Left forelimb (tissue), 1 donor: ENCODE data around the gene ERVMER34-1.

ENCODE experiments used
- DNase-seq: peaks from one replicate; pipeline ENCODE4 v3.0.0-alpha.2; 2018; ENCODE audit warnings: low spot score

ERVMER34-1 gene

DNA sequence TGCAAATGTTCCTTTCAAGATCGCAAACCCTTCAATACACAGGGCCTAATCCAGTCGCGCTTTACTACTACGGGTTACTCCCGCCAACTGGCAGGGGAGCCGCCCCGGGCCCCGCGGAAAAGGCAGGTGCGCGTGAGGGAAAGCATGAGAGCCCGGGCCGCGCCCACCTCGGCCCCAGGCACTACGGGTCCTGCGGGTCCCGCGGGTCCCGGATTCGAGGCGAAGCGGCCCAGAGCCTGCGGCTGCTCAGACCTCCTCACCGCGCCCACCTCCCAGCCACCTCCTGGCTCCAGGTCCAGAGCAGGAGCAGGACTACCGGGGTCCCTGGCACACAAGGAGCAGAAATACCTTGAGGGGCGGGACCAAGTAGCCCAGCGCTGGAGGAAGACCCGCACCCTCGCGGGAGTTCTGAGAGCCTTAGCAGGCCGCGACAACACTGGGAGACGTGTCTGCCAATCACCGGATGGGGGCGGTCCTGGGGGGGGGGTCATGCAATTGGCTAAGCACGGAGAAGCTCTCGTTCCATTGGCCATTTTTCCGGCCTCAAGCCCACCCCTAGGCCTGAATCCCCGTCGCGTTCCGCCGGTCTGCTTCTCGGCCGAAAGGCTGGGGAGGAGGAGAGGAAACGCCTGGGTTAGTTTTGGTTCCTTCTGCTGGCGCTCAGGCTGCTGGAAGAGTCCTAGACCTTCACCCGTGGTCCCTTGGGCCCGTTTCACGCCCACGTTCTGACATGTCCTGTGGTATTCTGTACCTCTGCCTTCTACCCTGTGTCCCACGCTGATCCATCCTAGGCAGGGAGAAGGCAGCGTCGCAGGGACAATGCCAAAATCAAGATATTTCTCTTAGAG lies 29.0 kb downstream of the ERVMER34-1 start:
- peak; percentile 97 for DNase-seq

DNA sequence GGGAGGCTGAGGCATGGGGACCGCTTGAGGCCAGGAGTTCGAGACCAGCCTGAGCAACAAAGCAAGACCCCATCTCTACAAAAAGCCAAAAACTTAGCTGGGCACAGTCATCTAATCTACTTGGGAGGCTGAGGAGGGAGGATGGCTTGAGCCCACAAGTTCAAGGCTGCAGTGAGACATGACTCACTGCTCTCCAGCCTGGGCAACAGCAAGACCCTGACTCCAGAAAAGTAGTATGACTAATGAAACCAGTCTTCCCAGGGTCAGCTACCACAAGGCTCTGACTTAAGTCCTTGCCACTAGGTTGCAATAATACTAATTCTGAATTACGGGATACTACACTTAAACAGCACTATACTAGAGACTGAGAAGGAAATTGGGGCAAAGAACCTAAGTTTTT lies 33.1 kb downstream of the ERVMER34-1 start:
- no peak for DNase-seq

DNA sequence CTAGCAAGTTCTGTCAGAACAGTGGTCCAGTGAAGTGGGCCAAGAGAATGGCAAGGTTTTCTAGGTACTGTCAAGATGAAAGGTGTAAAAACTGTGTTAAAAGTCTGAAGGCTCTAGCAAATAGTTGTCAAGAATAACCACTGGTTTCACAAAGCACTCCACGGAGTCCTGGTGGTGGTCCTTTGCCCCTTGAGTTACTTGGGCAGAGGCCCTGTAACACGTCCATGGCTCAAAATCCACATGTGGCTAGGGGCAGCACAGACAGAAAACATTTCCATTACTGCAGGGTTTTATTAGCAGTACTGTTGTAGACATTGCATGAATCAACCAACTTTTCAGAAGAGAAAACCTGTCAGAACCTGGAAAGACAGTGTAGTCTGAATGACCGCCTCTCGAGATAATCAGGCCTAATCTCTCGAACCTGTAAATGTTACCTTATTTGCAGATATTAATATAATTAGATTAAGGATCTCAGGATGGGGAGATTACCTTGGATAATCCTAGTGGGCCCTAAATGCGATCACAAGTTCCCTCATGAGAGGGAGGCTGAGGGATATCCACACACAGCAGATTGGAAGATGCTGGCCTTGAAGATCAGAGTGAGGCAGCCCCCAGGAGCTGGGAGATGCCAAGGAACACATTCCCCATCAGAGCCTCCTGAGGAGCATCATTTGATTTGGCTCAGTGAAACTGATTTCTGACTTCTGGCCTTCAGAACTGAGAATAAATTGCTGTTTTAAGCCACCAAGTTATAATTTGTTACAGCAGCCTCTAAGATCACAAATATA lies 34.7 kb downstream of the ERVMER34-1 start:
- DNase-seq = no peak

DNA sequence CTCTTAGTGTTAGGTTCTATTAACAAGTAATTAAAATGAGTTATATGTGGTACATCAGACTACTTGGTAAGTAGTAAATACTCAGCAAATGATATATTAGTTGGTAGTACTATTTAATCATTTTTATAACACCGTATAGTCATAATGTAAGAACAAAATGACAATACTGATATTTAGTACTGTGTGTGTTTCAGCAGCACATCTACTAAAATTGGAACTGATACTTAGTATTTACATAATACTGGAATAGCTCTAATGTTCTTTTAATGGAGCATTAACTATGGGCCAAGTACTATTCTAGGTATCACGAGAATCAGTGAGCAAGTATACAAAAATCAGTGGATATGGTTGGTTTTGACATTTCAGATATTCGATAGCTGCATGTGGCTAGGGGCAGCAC lies 35.3 kb downstream of the ERVMER34-1 start:
- no peak for DNase-seq

DNA sequence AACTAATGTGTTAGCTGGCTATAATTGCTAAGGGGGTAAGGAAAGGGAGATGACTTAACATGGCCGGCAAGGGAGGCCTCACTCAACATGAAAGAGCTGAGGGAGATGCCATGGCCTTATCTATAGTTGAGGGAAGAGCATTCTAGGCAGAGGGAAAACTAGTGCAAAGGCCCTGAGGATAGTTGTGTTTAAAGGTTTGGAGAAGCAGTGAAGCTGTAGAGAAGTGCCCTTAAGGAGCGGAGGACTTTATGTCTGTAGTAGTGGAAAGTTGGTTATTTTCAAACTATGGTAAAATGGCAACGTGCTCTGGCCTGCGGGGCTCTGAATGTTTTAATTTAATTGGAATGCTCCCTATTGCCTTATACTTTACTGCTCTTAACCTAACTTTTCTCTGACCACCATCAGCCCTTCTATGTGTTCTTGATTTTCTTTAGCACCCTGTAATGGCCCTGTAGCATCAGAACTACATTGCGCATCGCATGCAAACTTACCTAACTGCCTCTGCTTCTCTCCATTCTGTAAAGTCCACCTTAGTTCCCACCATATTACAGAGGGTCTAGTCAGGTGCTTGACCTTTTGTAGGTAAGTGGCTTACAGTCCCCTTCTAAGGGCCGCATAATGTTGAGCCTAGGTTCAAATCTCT lies 35.8 kb downstream of the ERVMER34-1 start:
- DNase-seq = no peak

DNA sequence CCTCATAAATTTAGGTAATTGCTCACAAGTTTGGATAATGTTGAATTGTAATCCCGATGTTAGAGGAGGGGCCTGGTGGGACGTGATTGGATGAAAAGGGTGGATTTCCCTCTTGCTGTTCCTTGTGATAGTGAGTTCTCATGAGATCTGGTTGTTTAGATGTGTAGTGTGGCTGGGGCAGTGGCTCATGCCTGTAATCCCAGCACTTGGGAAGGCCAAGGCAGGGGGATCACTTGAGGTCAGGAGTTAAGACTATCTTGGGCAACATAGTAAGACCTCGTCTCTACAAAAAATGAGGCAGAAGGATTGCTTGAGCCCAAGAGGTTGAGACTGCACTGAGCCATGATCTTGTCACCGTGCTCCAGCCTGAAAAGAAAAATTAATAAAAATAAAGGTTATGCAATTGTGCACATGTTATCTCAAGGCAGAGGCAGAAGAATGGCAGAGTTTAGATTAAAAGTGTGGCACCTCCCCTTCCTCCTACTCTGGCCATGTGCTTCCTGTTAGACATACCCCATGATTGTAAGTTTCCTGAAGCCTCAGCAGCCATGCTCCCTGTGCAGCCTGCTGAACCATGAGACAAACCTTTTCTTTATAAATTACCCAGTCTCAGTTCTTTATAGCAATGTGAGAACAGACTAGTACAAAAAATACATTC lies 36.5 kb downstream of the ERVMER34-1 start:
- no peak for DNase-seq

DNA sequence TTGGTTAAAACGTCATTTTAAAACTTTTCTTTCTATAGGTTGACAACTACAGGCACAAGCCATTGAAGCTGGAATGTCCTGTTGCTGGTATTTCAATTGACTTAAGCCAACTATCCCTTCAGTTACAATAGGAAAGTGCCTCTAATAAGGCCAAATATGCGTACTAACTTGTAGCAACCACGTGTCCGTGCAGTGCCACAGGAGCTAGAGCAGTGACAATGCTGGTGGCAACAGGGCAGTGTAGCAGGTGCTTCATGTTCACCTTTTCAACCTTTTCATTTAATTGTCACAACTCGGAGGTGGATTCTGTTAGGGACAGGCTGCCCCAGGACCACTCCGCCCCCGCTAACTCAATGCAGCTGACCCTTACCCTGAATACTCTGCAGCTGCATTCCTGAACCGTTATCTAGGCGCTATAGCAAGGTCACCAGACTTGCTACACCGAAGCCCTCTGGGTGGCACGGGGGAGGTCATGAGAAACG lies 37.7 kb downstream of the ERVMER34-1 start:
- DNase-seq = no peak

DNA sequence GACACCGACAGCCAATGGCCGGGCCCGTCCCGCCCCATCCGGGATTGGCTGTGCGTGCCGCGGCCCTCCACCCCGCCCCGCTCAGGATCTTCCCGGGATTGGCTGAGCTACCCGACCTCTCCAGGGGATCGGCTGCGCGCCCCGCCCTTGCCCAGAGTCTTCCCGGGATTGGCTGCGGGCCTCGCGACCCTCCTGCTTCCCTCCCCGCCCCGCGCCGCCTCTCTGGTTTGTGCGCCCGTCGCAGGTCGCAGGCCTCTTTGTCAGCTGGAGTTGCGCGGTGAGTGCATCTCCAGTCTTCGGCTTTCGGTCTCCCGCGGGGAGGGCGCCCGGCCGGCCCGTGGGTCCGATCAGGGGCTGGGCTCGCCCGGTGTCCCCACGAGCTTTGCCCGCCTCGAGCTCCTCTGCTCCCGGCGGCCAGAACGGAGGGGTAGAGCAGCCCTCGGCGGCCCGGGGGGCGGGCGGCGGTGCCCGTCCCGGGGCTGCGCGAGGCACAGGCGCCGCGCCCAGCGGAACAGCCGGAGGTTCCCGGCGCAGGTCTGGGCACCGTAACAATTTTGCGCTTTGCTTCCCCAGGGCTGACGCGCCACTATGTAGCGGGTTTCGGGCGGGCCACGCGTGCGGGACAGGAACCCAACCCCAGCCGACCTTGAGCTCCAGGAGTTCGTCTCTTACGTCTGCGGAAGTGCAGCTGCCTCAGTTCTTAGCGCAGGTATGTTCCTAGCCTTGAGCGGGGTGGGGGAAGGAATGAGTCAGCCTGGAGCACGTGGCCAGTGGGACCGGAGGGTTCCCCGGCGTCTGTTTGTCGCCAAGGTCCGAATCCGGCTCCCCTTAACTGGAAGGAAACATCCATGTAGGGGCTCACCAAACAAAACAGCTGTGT lies 38.7 kb downstream of the ERVMER34-1 start:
- peak; percentile 98 for DNase-seq

DNA sequence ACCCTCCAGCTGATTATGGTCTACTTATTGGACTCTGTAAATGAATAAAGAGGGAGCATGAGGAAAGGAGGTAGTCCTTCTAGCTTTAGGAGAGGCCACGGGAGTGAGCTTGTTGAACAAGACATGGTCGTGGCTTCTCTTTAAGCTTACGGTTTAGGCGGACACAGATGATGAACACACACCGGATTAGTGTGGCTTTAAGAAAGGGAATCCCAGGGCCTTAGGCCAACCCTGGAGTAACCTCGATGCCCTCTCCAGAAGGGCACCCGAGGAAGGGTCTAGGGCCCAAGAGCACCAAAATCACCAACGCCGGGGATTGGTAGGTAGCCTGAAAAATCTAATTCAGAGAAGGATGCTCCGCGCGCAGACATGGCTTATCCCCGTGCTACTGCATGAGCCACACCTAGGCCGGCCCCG lies 39.4 kb downstream of the ERVMER34-1 start:
- DNase-seq = no peak

DNA sequence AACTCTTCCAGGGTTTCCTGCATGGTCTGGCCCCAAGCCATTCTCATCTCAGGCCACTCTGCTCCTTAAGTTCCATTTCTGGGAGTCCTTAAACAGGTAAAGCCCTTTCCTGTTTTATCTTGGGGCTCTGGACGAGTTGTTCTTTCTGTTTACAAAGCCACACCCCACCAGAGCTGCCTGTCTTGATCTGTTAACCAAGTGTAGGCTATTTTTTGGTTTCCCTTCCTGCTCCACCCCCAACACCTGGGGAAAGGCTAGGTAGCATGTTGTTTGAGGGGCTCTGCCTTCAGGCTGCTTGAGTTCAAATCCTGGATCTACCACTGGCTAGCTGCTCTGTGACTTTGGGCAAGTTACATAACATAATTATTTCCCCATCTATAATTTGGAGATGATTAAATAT lies 40.0 kb downstream of the ERVMER34-1 start:
- no peak for DNase-seq

DNA sequence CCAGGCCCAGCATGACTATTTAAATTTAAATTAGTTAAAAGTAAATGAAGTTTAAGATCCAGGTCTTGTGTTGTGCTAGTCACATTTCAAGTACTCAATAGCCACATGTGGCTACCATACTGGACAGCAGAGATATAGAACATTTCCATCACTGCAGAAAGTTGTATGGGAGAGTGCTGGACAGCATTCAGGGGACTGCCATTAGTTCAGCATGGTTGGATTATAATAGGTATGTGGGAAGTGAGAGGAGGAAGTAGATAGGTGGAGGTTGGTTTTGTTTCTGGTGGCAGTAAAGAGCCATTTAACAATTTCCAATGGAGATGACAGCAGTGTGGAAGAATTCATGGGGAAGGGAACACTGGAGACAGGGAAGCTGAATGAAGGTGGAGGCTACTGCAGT lies 42.1 kb downstream of the ERVMER34-1 start:
- no peak for DNase-seq

DNA sequence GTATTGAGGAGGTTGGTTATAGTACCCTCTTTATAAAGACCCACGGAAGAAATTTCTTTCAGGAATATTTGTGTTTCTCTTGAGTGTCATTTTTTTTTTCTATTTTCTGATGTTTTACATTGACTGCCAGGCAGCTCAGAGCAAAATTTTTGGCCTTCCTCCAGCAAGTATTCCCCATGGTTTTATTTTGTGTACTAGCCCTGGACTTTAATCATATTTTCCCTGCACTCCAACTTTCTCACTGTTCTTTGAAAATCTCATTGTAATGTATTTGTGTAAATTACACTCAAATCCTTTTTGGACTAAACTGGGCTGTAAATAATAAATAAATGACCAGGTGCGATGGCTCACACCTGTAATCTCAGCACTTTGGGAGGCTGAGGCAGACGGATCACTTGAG lies 46.6 kb downstream of the ERVMER34-1 start:
- DNase-seq = no peak

DNA sequence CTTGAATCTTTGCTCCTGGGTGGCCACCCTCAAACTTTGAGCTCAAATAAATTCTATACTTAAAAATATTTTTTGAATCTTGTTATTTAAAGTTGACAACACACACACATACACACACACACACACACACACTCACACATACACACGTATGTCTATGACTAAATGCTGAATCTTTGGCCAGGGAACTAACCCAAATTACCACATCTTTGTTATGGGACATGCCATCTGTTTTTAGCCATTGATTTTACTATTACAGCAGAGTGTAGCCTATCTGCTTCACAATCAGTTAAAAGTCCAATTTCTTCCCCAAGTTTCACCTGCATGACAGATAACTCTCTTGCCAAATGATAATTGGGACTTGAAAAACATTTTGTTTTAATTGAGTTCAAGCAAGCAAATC lies 47.1 kb downstream of the ERVMER34-1 start:
- DNase-seq = no peak

DNA sequence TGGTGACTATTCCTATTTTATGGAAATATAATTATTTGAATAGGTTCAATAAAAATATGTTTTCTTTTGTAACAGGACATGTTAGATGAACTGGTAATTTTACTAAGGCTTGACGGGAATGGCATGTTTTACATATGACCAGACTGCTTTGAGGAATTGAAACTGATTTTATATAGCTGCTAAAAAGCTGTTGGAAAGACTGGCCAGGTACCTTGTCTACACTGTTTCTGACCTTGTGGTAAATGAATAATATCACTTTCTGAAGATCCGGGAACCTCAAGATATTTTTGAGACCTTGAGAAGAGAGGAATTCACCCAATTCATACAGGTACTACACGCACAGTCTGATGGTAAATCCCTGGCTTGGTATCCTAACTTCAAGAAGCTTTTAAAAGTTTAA lies 50.0 kb downstream of the ERVMER34-1 start:
- no peak for DNase-seq

DNA sequence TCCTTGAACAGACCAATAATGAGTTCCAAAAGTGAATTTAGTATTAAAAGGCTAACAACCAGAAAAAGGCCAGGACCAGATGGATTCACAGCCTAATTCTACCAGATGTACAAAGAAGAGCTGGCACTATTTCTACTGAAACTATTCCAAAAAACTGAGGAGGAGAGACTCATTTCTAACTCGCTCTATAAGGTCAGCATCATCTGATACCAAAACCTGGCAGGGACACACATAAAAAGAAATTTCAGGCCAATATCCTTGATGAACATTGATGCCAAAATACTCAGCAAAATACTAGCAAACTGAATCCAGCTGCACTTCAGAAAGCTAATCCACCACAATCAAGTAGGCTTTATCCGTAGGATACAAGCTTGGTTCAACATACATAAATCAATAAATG lies 56.3 kb downstream of the ERVMER34-1 start:
- DNase-seq = no peak

DNA sequence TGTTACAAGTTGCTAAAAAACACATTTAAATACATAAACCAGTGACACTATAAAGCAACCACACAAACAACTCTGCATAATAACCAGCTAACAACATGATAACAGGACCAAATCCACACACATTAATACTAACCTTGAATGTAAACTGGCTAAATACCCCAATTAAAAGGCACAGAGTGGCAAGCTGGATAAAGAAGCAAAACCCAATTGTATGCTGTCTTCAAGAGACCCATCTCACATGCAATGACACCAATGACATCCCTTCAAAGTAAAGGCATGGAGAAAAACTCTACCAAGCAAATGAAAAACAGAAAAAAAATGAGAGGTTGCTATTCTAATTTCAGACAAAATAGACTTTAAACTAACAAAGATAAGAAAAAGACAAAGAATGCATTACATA lies 57.7 kb downstream of the ERVMER34-1 start:
- no peak for DNase-seq
